SK-N-MC (cell line): ENCODE results near the gene IWS1.

ENCODE experiments used
- EZH2 ChIP-seq: fragments of 200-600 bp; sonication (generic); IDR thresholded peaks from one replicate; pipeline ENCODE4 v1.6.1; 2017; ENCODE audit warnings: antibody characterized with exemption
- FOXP2 ChIP-seq: optimal IDR thresholded peaks from 2 replicates; pipeline ENCODE3; 2011; ENCODE audit warnings: mild to moderate bottlenecking, moderate library complexity; ENCODE audit not compliant: insufficient read depth; ENCODE audit errors: extremely low read length, control extremely low read depth
- POLR2AphosphoS5 ChIP-seq: IDR thresholded peaks from 2 replicates; pipeline ENCODE4 v1.6.1; 2012; ENCODE audit warnings: mild to moderate bottlenecking, low read depth, low read length, borderline replicate concordance

DNA sequence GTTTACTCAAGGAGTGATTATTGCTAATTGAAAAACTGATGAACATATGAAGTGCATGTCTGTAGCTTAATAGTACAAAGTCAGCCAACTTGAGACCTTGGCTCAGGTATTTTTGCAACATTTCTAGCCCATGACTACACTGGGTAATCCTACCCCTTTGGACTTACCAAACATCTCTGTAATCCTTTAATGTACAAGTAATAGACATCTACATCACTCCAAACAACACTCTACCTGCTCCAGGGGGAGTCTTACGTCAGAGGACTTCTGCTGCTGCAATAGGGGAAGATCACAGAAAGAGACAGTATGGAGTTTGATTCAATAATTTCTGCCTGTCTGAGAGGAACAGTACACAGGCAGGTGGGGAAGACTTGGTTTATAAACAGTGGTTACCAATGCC is 54.0 kb downstream of the IWS1 start:
- TF ChIP-seq EZH2 (no peak), POLR2AphosphoS5 (no peak), FOXP2 (no peak)
